ENCODE measurements around the gene SETD2.
"Not testable (repeated sequence)": the region's sequence is repeated elsewhere in the genome, so short reads cannot be mapped to it uniquely, and the experiment has no call there.

DNA sequence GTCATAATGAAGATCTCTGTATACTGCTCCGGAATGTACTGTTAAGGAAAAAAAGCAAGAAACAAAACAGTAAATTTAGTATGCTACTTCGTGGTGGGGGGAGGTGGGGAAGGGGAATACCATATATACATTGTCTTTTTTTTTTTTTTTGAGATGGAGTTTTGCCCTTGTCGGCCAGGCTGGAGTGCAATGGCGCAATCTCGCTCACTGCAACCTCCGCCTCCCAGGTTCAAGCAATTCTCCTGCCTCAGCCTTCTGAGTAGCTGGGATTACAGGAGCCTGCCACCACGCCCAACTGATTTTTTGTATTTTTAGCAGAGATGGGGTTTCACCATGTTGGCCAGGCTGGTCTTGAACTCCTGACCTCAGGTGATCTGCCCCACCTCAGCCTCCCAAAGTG is 21.4 kb downstream of the SETD2 start:
- TF ChIP-seq, protein P1, sequence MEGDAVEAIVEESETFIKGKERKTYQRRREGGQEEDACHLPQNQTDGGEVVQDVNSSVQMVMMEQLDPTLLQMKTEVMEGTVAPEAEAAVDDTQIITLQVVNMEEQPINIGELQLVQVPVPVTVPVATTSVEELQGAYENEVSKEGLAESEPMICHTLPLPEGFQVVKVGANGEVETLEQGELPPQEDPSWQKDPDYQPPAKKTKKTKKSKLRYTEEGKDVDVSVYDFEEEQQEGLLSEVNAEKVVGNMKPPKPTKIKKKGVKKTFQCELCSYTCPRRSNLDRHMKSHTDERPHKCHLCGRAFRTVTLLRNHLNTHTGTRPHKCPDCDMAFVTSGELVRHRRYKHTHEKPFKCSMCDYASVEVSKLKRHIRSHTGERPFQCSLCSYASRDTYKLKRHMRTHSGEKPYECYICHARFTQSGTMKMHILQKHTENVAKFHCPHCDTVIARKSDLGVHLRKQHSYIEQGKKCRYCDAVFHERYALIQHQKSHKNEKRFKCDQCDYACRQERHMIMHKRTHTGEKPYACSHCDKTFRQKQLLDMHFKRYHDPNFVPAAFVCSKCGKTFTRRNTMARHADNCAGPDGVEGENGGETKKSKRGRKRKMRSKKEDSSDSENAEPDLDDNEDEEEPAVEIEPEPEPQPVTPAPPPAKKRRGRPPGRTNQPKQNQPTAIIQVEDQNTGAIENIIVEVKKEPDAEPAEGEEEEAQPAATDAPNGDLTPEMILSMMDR (conservative IDR thresholded peaks at IDR 0.05; ENCODE audit: low read length), result not testable (repeated sequence)
- TF ChIP-seq EZH2phosphoT487 (IDR thresholded peaks at IDR 0.05; ENCODE audit: borderline replicate concordance, low read depth, low read length), result not testable (repeated sequence)
